Spleen (tissue), 11 donors: ENCODE results near the gene WNK1. TPM values are rescaled to one million over a fixed set of nuclear protein-coding genes. Genes with fewer than 3 reads are reported as not detected.

ENCODE experiments used
- DNase-seq: peaks from one replicate; pipeline ENCODE4 v3.0.0-alpha.2; 2020
- H3K27ac ChIP-seq, 8 donors: fragments of 200-600 bp; sonication (generic) in 7 of 8; 1 replicate in 4 of 8; 2 replicates in 4 of 8; pipeline versions ENCODE4 v1.5.0 to v1.8.0; 2016 to 2021; ENCODE audit warnings: inconsistent platforms in 4 of 8, mild to moderate bottlenecking in 4 of 8, moderate library complexity in 1 of 8
- H3K27me3 ChIP-seq, 7 donors: fragments of 200-600 bp; sonication (generic) in 6 of 7; replicated peaks in 1 of 7; 1 replicate in 4 of 7; 2 replicates in 3 of 7; pipeline versions ENCODE4 v1.5.0 to v1.8.0; 2016 to 2021; ENCODE audit warnings: inconsistent platforms in 3 of 7, mild to moderate bottlenecking in 1 of 7
- H3K36me3 ChIP-seq, 6 donors: fragments of 200-600 bp; sonication (generic) in 5 of 6; 1 replicate in 4 of 6; 2 replicates in 2 of 6; pipeline versions ENCODE4 v1.5.0 to v1.8.0; 2016 to 2021; ENCODE audit warnings: inconsistent platforms in 2 of 6
- H3K4me1 ChIP-seq, 6 donors: fragments of 200-600 bp; sonication (generic) in 5 of 6; 1 replicate in 3 of 6; 2 replicates in 3 of 6; pipeline versions ENCODE4 v1.5.0 to v1.8.0; 2016 to 2021; ENCODE audit warnings: inconsistent platforms in 3 of 6
- H3K4me3 ChIP-seq, 8 donors: fragments of 200-600 bp; sonication (generic) in 7 of 8; 1 replicate in 4 of 8; 2 replicates in 4 of 8; pipeline versions ENCODE4 v1.5.0 to v1.8.0; 2016 to 2021; ENCODE audit warnings: inconsistent platforms in 4 of 8, mild to moderate bottlenecking in 4 of 8, moderate library complexity in 2 of 8
- H3K9me3 ChIP-seq, 8 donors: fragments of 200-600 bp; sonication (generic) in 7 of 8; 1 replicate in 4 of 8; 2 replicates in 4 of 8; pipeline versions ENCODE4 v1.5.0 to v1.8.0; 2016 to 2021; ENCODE audit warnings: inconsistent platforms in 4 of 8
- CTCF ChIP-seq, 11 experiments: fragments of 200-600 bp in 7 of 11; fragments of 450-650 bp in 4 of 11; sonication (generic) in 4 of 11; IDR thresholded peaks in 8 of 11; conservative IDR thresholded peaks in 3 of 11; 1 replicate in 7 of 11; 2 replicates in 4 of 11; pipeline versions ENCODE4 v1.4.0 to v1.8.0; 2016 to 2021; ENCODE audit warnings: antibody characterized with exemption in 11 of 11, inconsistent platforms in 4 of 11, mild to moderate bottlenecking in 1 of 11
- POLR2A ChIP-seq, 3 donors: fragments of 450-650 bp; IDR thresholded peaks; one replicate each; pipeline ENCODE4 v1.5.1; 2017; ENCODE audit warnings: antibody characterized with exemption in 3 of 3, mild to moderate bottlenecking in 1 of 3
- POLR2AphosphoS5 ChIP-seq, 3 donors: sonication (generic); formaldehyde crosslinking; IDR thresholded peaks; one replicate each; pipeline ENCODE4 v1.5.1; 2017; ENCODE audit warnings: antibody characterized with exemption in 3 of 3
- whole genome bisulfite sequencing, 5 donors: extraction: QIAGEN DNeasy Blood & Tissue Kit in 3 of 5; methylation state at CpG; one replicate each; pipeline versions ENCODE4 v1.1.5 to v1.1.7; 2013 to 2018; 5-methylcytosine and 5-hydroxymethylcytosine counted together
- intact Hi-C: fragments of 100-400 bp; cut with DNase I; formaldehyde crosslinking; loops from one replicate; pipeline ENCODE4 v1.15.0; 2023; ENCODE audit warnings: low total_unique reads
- polyA plus RNA-seq, 3 donors: library from polyadenylated mRNA; stranded (reverse); fragments of 200-250 nt; gene quantifications; one replicate each; pipeline ENCODE4 v1.2.1, GENCODE V29; 2013
- total RNA-seq, 7 donors: library from RNA; depleted of rRNA in 3 of 7; stranded (reverse); fragments of >200 nt in 3 of 7; fragmentation: NEBNext Ultra II Directional in 4 of 7; extraction: Animal tissue kit (Norgen Biotek cat#: 25700) in 4 of 7; gene quantifications; one replicate each; pipeline versions ENCODE4 v1.1.0 to v1.2.1, GENCODE V29; 2016 to 2021
- donor health status: healthy with polysubstance abuse.
- donor health status: DM: no; HTN: no; CAD: no; lungs with moderate emphysema.
- donor health status: DM: no; HTN: no; CAD: no.
- donor health status: Bipolar disorder and iron deficiency.
- donor health status: healthy.
- donor health status: DM: no; HTN: no; CAD: no.
- donor health status: DM: yes; HTN: yes; CAD: no.

WNK1 gene
- total and polyA plus RNA-seq, 10 donors: 8.8 to 261 (median 202) TPM

GRCh38 chr12:720231-720941, 32.0 kb upstream of the WNK1 start:
- Histone ChIP-seq H3K9me3 (no peaks in the 10 kb centered on the region), H3K27me3 (no peaks in the 10 kb centered on the region), H3K4me1 (peaks cover 7 to 34% (median 22%) of the 10 kb centered on the region in 6 donors), H3K27ac (peak overlapping the region in 4 of 8 donors; percentile 29 to 84 (median 64)), H3K36me3 (no peaks in the 10 kb centered on the region), H3K4me3 (no peak overlapping the region)
- DNase-seq: no peak
- 81 to 87% (median 84%) methylated on average over 9 of the region's 9 CpGs for WGBS, 5 donors
- TF ChIP-seq POLR2AphosphoS5 (IDR thresholded peaks at IDR 0.05) (no peak), CTCF (IDR thresholded peaks at IDR 0.05 in 8 of 11, conservative IDR thresholded peaks at IDR 0.05 in 3 of 11) (no peak)
- intact Hi-C loops: no loop called here

- TF ChIP-seq POLR2AphosphoS5 (IDR thresholded peaks at IDR 0.05): no peak
- TF ChIP-seq POLR2A (IDR thresholded peaks at IDR 0.05): no peak
- no peak for TF ChIP-seq CTCF (IDR thresholded peaks at IDR 0.05 in 8 of 11, conservative IDR thresholded peaks at IDR 0.05 in 3 of 11)
- Histone ChIP-seq H3K36me3 (no peaks in the 10 kb centered on the region), H3K4me3 (no peak overlapping the region), H3K27me3 (no peaks in the 10 kb centered on the region), H3K4me1 (peaks cover 1 to 50% (median 24%) of the 10 kb centered on the region in 6 donors), H3K27ac (peak overlapping the region; percentile 14 to 73 (median 53)), H3K9me3 (no peaks in the 10 kb centered on the region)
- intact Hi-C loops: no loop called here
- DNase-seq: no peak
- 55 to 72% (median 62%) methylated on average over 6 of the region's 6 CpGs for WGBS, 5 donors
Observed at GRCh38 chr12:724194-724855, 28.1 kb upstream of the WNK1 start.

GRCh38 chr12:725076-725475, 27.3 kb upstream of the WNK1 start:
- H3K27me3 ChIP-seq: no peaks in the 10 kb centered on the region
- H3K27ac ChIP-seq: peak overlapping the region in 1 of 8 donors; percentile 42
- H3K9me3 ChIP-seq: no peaks in the 10 kb centered on the region
- H3K36me3 ChIP-seq: no peaks in the 10 kb centered on the region
- TF ChIP-seq POLR2AphosphoS5 (IDR thresholded peaks at IDR 0.05) (no peak), POLR2A (IDR thresholded peaks at IDR 0.05) (no peak), CTCF (IDR thresholded peaks at IDR 0.05 in 8 of 11, conservative IDR thresholded peaks at IDR 0.05 in 3 of 11) (no peak)
- WGBS, 5 donors: 95 to 100% (median 97%) methylated on average over 2 of the region's 2 CpGs
- no peak overlapping the region for H3K4me3 ChIP-seq
- peaks cover 0 to 47% (median 21%) of the 10 kb centered on the region in 6 donors for H3K4me1 ChIP-seq
- no peak for DNase-seq
- intact Hi-C loops: no loop called here
